Activated T-cell treated with anti-CD3 and anti-CD28 coated beads for 24 hours (primary cell): Measurements from ENCODE around the gene RYR3.

Source experiments
- DNase-seq: peaks from one replicate; pipeline ENCODE4 v3.0.0-alpha.2; 2020; ENCODE audit warnings: low read depth

The RYR3 gene

DNA sequence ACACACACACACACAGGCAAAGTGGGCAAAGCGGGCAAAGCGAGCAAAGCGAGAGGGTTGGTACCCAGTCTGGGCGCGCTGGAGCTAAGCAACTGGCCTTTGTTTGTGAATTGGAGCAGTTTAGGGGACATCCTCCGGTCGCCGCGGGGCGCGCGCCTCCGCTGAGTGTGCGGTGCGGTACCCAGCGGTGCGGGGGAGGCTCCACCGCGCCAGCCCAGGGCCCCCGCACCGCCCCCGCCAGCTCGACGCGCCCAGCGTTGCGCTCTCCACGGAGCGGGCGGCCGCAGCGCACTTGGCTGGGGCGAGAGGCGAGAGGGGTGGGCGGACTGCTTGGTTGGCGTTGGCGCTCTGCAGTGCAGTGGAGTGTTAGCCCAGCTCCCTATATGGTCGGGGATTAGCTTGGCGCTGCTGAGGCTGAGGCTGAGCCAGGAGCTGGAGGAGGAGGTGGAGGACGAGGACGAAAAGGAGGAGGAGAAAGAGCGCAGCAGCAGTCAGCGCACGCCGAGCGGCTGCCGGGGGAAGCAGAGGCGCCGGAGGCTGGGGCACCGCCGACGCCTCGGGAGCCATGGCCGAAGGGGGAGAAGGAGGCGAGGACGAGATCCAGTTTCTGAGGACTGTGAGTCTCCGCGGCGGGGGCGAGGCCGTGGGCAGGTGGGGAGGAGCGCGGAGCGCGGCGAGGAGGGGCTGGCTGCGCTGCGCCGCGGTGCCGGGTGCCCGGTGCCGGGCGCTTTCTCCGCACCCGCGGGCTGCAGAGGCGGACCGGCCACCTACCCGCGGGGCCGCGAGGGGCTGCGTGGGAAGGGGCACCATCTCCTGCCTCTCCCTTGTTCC lies at the start of gene RYR3:
Gene RYR3 (plus strand): TSS at position 487 of the 831 bp plus-strand sequence. CDS start 79 bp downstream, at position 566.
- DNase-seq = no peak

DNA sequence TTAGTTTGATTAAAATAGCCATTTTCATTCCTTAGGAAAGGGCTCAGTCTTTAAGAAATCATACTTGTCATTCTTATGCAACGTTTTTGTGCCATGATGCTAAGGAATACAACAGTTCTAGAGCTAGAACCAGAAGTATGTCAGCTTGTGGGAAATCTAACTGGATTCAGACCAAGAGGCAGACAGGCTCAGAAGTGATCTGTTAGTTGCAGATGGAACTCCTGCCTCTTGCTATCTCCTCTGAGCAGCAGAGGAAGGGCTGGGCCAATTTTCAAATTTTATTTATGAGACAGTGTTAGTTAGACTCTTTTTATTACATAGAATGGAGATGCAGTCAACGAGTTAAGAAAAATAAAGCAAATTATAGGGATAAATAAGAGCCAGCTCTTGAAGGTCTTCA lies 48.5 kb upstream of the RYR3 start:
- DNase-seq = no peak

DNA sequence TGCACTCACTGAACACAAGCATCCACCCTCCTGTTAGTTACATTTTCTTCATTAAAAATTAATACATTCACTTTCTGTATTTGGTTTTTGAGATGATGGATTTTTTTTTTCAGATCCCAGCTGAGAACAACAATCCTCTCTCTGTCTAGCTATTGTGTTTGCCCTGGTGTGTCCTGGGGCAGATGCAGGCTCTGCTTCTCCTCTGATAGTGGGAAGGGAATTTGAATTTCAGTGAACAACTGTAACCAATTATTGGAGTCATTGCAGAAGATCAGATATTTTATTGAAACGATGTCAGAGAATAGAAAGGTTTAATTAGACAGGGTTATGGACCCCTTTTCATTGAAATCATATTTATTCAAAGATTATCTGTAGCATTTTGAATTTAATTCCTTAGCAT lies 33.1 kb upstream of the RYR3 start:
- no peak for DNase-seq

DNA sequence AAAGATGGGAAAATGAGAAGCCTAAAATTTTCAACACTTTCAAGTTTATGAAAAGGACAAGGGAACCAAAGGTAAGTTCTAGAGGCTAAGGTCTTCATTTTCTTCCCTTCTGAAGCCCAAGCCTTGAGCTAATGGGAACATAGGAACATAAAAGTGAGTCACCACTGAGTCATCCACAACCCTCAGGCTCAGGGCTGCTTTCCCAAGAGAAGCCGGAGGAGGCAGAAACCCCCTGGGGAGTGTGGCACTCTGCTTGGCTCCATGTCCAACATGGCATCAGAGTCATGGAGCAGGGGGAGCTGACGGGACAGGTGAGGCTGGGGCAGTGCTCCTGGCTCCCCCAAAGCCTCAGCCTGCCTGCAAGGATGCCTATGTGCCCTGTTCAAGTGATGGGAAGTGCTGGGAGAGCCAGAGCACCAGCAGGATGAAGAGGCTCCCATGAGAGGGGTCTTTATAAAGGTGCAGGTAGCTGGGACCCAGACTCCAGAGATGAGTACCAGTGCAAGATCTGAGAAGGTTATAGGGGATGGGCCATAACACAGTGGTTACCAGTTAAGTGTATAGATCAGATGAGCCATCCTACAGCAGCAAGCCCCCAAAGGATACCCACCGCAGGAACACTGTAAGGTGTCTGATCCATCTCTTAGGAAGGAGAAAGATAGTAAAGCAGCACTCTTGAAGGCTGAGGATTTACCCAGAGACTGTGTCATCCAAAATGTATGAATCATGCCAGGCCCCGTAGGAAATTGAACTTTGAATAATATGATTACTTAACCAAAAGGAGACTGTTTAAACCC lies 31.8 kb upstream of the RYR3 start:
- no peak for DNase-seq

DNA sequence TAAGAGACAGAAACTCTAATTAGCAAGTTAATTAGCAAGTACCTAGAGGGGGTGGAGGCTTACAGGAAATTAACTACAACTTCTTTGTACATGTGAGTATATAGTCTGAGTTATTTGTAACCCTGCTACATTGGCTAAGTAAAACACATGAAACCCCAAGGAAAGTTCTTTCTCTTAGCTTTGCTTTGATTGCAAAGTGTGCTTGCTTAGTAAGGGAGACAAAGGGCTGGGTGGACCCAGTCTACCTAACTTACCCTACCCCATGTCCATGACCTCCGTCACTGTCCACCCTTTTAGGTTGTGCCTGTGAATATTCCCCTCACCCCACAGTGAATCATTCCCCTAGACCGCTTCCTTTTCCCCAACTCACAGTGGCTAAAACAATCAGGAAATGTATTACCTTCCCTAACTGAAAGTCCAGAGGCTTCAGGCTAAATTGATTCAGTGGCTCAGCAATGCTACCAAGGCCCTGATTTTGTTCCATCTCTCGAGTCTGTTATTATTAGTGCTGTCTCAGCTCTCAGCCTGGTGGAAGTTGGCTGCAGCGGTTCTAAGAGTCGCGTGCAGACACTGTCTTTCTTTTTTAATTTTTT lies 31.1 kb upstream of the RYR3 start:
- no peak for DNase-seq

DNA sequence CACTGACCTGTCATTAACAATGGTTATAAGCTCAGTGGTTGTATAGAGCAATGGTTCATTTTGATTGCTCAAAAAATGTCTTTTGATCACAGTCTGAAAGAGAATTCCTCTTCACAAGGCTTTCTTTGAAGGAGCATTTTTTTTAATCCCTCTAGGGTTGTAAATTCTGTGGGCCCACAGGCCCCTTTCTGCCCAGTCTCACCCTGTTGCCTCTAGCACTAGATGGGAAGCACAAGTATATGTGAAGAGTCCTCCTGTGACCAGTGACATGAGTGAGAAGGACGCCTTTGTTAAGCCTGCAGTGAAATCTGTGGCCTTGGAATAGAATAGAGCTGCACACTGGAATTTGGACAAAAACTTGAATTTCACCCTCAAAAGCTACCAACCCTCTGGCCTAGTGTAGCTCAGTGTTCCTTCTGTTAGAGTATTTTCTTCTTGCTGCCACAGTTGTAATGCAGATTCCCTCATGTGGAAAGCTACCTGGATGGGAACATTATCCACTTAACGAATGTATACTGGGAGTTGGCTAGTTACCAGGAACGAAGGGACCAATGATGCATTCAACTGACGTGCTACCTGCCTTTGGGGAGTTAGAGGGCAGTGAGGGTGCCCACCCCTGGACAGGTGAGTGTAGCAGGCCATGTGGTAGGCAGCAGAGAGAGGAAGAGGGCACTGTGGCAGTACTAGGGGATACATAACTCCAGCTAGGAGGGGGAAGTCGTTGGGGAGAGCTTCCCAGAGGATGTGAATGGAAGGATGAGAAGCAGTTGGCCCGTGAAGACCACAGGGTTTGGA lies 28.3 kb upstream of the RYR3 start:
- DNase-seq = no peak

DNA sequence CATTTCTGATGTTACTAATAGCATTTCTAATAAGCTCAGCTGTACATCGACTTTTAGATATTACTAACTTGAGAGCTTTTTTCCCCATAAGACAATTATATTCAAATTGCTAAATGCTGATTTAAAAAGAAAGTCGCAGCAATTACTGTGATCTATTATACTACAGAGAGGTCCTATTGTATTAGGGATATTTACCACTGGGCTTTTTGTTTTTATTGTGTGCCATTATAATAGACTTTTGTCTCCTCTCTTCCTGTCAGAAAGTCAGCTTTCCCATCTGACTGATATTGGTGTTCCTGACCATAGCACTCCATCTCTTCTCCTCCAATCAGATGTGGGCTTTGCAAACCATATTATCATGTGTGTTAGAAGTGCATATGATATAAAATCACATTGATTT lies 27.2 kb upstream of the RYR3 start:
- DNase-seq = no peak

DNA sequence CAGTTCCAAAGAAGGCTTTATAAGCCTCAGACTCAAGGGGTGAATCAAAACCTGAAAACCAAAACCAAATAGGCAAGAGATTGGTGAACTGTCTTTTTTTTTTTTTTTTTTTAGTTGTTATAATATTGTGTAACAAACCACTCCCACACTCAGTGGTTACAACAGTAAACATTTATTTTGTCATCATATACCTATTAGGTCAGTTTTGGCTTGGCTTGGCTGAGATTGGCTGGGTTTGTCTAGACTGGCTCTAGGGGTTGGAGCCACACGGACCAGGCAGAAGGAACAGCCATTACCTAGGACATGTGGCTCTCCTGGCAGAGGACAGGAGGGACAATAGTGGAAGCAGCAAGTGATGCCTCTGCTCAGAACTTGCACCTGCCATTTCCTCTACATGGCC lies 26.4 kb upstream of the RYR3 start:
- DNase-seq = no peak

DNA sequence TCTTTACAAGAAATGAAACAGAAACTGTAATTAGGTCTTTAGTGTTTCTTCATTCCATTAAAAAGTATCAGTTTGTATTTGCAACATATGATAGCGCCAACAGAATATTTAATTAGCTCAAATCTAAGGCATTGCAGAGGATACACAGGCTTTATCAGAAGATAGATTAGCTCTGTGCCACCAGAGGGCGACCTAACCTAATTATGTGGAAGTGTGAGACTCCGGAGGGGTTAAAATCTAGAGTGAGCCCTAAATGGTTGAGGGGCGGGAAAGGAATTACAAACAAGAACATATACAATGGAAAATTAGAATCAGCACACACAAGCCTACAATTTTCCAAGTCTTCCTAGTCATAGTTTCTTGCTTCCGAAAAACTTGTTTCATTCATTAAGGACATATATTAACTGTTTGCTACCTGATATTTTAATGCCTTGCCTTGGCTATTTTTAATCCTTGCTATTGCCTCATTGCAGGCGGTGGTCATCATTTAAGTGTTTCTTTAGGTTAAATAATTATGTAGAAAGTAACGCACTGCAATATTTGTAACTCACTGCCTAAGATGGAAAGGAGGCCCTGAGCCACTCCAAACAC lies 18.0 kb upstream of the RYR3 start:
- DNase-seq = peak; percentile 10

DNA sequence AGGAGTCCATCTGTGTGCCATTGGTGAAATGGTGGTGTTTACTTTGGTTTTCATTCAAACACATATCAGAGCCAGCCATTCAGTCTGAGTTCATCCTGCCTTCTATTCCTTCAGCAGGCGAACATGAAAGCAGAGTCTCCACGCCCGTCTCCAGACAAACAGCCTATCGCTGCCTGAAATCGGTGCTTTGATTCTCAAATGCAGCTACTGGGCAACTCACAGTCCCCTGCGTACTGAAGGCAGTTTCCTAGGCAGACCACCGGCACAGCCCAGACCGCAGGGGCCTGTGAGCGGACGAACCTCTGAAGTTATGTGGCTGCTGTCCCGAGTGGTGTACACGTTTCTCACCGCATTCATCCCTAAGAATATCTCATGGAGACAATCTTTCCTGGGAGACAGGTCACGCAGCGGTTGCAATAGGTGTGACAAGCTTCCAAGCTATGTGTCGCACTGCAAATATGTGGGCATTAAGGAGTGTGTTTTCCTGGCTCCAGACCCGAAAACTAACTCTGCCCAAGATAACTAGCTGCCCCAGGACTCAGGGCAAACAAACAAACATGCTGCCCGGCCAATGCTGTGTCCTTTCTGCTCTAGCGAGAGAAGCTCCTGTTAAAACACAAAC lies 16.9 kb upstream of the RYR3 start:
- no peak for DNase-seq

DNA sequence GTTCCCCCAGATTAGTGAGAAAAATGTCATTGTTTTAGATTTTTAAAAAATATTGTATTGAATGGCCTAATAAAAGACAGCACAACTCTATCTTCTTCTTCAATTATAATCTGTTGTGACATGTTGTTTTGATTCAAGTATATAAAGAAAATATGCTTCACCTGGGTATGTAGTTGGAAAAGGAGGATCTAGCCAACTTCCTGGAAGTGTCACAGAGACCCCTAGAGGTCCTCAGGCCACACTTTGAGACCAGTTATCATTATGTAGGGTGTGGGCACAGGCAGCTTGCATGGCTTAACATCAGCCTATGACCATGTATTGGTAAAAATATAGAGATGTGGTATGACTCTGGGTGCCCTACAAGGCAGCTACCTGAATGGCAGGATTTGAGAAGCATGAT lies 14.7 kb upstream of the RYR3 start:
- no peak for DNase-seq

DNA sequence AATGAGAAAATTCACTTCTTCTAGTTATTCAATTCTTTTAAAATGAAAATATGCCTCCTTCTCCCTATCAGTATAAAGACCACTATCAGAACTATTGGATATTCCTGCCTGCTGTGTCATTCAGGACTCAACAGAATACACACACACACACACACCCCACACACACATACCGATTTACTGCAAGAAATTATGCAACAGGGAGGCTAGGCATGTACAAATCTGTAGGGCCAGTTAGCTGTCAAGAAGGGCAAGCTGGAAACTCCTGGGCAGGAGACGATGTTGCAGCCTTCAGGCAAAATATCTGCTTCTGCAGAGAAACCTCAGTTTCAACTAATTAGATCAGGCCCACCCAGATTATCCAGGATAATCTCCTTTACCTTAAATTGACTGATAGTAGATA lies 13.9 kb upstream of the RYR3 start:
- no peak for DNase-seq

DNA sequence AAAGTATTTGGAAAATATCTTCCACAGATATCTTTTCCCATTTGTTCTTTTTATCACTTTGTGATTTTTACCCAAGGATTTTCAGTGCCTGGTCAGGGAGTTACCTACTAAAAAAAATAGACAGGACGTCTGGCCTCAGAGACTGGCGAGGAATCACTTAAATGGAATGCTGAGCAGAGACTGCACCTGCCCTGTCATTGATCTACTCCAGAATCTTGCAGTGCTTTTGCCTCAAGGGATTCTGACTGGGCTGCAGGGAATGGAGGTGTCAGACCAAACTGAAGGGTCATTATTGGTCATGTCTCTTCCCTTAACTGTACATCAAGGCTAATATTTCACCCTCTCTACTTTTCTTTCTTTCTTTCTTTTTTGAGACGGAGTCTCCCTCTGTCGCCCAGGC lies 12.1 kb upstream of the RYR3 start:
- no peak for DNase-seq

DNA sequence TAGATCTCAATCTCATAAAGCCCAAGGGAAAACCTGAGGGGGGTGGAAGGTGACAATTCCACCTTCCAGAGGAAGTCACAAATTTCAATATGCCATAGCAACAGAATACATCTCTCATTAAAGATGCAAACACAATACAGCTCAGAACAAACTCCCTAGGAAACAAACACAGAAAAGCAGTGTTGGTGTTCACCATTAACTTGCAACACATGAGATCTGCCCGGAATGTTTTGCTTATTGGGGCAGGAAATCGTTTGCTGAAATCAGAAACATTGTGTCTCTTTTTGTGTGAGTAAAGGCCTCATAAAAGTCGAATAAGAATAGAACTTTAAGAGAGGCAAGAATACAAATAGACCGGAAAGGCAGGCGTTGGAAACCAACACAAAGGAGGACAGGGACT lies 5.8 kb upstream of the RYR3 start:
- no peak for DNase-seq

DNA sequence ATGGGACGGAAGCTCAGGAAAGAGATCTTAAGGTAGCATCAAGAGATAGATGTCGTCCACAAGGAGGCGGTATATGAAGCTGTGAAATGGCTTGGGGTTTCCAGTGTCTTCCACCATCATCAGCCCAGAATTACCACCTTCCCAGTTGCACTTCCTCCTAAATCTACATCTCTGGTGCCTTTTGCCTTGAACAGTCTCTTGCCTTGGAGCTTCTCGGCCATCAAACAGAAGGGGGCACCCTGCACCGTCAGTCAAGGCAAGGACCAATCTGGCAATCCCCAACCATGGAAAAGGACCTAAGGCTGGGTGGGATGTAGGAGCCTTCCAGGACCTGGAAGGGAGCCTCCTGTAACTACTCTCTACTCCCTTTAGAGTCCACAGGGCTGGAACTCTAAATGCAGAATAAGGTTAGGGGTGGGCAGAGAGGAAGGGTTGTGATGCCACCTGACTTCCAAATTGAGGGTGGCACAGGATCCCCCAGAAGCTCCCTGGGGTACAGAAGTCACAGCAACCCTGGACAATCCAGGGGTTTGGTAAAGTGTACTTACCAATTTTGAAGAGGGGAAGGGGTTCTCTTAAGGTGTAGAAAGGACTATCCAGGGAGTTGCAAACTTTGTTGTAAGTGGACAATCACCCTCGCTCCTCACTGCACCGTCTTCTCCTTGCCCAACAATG lies 1.0 kb upstream of the RYR3 start:
- no peak for DNase-seq

DNA sequence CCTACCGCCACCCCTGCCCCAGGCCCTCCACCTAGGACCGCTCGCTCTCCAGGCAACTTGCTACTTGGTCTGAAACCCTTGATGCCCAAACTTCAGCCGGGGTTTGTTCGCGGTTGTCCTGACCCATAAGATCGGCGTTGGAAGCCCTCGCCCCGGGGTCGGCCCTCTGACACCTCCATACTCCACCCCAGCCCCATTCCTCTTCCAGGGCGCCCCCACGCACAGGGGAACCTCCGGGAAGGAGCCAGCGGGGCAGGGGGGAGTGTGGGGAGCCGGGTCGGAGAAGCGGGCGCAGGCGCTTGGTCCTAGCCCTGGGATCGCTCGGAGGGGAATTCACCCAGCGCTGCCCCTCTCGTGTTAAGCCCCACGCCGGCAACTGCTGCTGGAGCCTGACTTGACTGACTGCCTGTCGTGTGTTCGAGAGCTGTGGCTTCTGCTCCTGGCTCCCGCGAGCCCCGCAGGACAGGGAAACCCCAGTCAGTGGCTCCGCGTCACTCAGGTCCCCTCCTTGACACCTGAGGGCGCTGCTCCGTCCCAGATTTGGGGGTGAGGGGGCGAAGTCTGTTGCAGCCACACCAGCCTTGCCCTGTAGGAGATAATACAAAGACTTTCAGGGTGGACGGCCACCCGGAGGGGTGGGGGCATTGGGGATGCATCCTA lies 675 bp downstream of the RYR3 start:
- DNase-seq = no peak

DNA sequence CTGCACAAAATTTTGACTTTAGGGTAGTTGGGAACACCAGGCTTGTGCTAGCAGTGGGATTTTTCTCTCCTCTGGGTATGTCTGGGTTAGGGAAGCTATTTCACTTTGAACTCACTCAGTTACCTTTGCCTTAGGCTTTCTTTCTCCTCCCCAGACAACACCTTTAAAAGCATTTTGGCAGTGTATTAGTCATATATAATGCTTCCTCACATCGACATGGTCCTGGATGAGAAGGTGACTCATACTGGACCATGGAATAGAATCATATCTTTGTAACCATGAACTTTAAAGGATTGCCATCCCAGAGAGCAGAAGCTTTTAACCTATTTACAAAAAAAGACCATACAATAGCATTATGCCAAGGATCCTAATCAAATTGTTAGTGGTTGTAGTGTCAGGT lies 2.7 kb downstream of the RYR3 start:
- no peak for DNase-seq

DNA sequence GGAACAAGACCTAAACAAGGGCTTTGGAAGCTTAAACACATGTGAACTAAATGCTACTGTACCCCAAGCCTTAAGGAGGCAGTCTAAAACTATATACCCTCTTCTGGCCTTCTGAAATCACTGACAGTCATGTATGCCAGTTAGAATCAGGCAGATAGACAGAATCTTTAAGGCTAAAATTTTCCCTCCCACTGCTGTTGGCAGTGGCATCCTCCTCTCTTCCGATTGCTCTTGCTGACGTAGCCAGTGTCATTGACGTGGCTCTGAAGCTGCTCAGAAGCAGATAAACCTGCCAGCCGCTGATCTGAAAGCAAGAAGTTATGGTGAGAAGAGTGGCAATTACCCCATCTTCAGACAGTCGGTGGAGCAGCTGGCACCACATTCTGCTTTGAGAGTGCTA lies 3.3 kb downstream of the RYR3 start:
- DNase-seq = no peak

DNA sequence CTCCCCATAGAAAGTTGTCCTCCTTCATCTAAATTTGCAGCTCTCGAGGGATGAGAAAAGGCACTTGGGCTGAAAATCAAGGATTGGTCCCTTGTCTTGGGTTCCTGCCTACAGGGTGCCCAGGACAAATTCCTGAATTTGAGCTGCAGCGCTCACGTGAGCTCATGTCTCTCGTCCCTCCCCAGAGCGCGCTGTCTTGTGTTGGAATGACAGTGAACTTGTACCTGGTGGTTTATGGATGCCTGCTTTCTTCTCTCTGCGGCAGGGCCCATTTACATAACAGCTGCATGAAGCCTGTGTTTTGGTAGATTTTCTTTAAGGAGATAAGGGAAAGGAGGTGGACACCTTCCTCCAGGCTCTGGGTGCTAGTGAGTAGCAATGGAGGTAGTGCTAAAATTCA lies 4.3 kb downstream of the RYR3 start:
- no peak for DNase-seq

DNA sequence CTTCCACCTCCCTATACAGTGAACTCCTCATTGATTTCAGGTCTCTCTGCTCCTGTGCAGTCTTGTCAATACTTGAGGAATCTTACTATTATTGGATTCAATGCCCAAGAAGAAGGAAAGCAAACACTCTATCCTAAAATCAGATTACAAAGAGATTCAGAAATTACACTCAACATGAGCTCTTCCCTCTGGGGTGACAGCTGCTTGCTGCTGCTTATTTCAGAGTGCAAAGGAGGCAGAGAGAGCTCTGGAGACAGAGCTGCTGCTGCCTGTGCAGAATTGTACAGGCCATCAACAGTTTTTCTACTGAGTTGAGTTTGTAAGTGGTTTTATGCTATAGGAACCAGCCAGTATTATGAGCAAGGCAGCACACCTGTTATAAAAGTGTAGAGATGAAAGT lies 7.1 kb downstream of the RYR3 start:
- DNase-seq = no peak
